Lung (tissue), 12 donors: ENCODE measurements around the gene BSN. TPM values are rescaled to one million over a fixed set of nuclear protein-coding genes. Genes with fewer than 3 reads are reported as not detected.

Source experiments
- ATAC-seq: fragments of 200-7000 bp; cut with Tn5 transposase; one replicate; pipeline ENCODE4 v1.9.1; 2020; ENCODE audit warnings: moderate number of reproducible peaks; ENCODE audit not compliant: insufficient read depth, low FRiP score
- DNase-seq, 3 donors: peaks; one replicate each; pipeline ENCODE4 v3.0.0-alpha.2; 2013 to 2017
- H3K27ac ChIP-seq, 2 donors: one replicate each; pipeline ENCODE4 v1.5.1; 2013; ENCODE audit warnings: mild to moderate bottlenecking in 2 of 2, moderate library complexity in 2 of 2, control low read depth in 1 of 2, inconsistent platforms in 1 of 2, low read depth in 1 of 2, low read length in 1 of 2
- H3K27me3 ChIP-seq, 3 donors: one replicate each; pipeline ENCODE4 v1.5.1; 2013; ENCODE audit warnings: low read length in 2 of 3; ENCODE audit not compliant: control insufficient read depth in 3 of 3, insufficient read depth in 3 of 3
- H3K36me3 ChIP-seq, 4 donors: one replicate each; pipeline ENCODE4 v1.5.1; 2013; ENCODE audit warnings: low read length in 4 of 4, mild to moderate bottlenecking in 1 of 4, moderate library complexity in 1 of 4; ENCODE audit not compliant: control insufficient read depth in 4 of 4, insufficient read depth in 4 of 4
- H3K4me1 ChIP-seq, 5 donors: one replicate each; pipeline ENCODE4 v1.5.1; 2013; ENCODE audit warnings: low read length in 5 of 5, mild to moderate bottlenecking in 2 of 5, moderate library complexity in 1 of 5; ENCODE audit not compliant: control insufficient read depth in 5 of 5, insufficient read depth in 5 of 5
- H3K4me3 ChIP-seq: one replicate; pipeline ENCODE4 v1.5.1; 2013; ENCODE audit warnings: mild to moderate bottlenecking, control low read depth, moderate library complexity
- H3K9ac ChIP-seq, 2 donors: one replicate each; pipeline ENCODE4 v1.5.1; 2013; ENCODE audit warnings: low read length in 2 of 2, control low read depth in 1 of 2; ENCODE audit not compliant: insufficient read depth in 1 of 2
- H3K9me3 ChIP-seq, 4 donors: one replicate each; pipeline ENCODE4 v1.5.1; 2013; ENCODE audit warnings: low read length in 3 of 4, mild to moderate bottlenecking in 1 of 4, moderate library complexity in 1 of 4; ENCODE audit not compliant: control insufficient read depth in 4 of 4, insufficient read depth in 3 of 4
- WGBS, 2 donors: extraction: QIAGEN DNeasy Blood & Tissue Kit; methylation state at CpG; one replicate each; pipeline ENCODE4 v1.1.7; 2013; 5-methylcytosine and 5-hydroxymethylcytosine counted together
- polyA plus RNA-seq, 2 donors: library from polyadenylated mRNA; stranded (reverse); fragments of 200-250 nt; gene quantifications; one replicate each; pipeline ENCODE4 v1.2.1, GENCODE V29; 2013
- total RNA-seq, 2 donors: library from RNA; depleted of rRNA in 1 of 2; stranded (reverse); fragments of >200 nt in 1 of 2; gene quantifications; one replicate each; pipeline ENCODE4 v1.2.1, GENCODE V29; 2014 to 2021
- TF ChIP-seq, protein P1 (sequence below): IDR thresholded peaks from 2 replicates; pipeline ENCODE4 v1.5.1; 2012; ENCODE audit warnings: mild to moderate bottlenecking; ENCODE audit errors: control extremely low read depth, extremely low read depth
- donor health status: control.
- donor health status: control.
- donor health status: Bipolar disorder and iron deficiency.
- donor health status: healthy.
- donor health status: DM: yes; HTN: yes; CAD: no.

BSN gene
- total and polyA plus RNA-seq, 4 donors = 0.09 to 0.71 (median 0.47) TPM

DNA sequence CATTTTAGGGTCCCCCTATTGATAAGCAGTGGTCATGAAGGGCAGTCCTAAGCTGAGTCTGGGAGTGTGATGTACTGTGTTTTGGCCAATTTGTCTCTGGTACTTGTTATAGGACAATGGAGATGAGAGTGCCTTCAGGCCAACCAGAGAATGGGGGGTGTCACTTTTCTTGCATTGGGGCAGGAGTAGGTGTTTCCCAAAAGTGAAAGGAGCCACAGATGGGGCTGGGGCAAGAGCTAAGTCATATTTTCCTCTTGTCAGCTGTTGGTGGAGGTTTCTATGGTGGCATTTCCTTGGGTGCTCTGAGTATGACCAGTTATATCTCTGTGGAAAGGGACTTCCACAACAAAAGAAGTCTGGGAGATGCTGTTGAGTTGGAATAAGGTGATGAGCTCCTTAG lies 24.7 kb upstream of the BSN start:
- Histone ChIP-seq H3K9me3 (no peaks in the 10 kb centered on the region), H3K4me3 (no peak overlapping the region), H3K36me3 (peaks cover 5 to 28% (median 14%) of the 10 kb centered on the region in 4 donors), H3K9ac (no peak overlapping the region), H3K27me3 (no peaks in the 10 kb centered on the region), H3K4me1 (peaks cover 0 to 1% (median 0%) of the 10 kb centered on the region in 5 donors), H3K27ac (no peak overlapping the region)
- TF ChIP-seq, protein P1, sequence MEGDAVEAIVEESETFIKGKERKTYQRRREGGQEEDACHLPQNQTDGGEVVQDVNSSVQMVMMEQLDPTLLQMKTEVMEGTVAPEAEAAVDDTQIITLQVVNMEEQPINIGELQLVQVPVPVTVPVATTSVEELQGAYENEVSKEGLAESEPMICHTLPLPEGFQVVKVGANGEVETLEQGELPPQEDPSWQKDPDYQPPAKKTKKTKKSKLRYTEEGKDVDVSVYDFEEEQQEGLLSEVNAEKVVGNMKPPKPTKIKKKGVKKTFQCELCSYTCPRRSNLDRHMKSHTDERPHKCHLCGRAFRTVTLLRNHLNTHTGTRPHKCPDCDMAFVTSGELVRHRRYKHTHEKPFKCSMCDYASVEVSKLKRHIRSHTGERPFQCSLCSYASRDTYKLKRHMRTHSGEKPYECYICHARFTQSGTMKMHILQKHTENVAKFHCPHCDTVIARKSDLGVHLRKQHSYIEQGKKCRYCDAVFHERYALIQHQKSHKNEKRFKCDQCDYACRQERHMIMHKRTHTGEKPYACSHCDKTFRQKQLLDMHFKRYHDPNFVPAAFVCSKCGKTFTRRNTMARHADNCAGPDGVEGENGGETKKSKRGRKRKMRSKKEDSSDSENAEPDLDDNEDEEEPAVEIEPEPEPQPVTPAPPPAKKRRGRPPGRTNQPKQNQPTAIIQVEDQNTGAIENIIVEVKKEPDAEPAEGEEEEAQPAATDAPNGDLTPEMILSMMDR = no peak
- DNase-seq = no peak
- no peak for ATAC-seq

DNA sequence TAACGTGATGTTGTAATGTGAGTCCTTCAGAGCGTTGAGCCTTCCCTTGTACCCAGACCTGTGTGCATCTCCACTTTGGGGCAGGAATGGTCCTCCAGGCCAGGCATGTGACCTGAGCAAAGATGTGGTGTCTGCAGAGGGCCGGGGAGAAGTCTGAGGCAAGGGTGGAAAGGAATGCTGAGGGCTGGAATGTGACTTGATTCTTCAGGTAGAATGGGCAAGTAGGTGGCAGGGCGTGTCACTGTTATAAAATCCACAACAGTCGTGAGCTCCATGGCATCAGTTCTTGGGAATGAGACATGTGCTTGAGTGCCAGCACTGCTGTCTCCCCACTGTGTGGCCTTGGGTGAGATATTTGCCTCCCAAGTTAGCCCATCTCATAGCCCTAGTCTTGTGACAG lies 24.0 kb upstream of the BSN start:
- no peaks in the 10 kb centered on the region for H3K27me3 ChIP-seq
- no peak for ATAC-seq
- no peak for DNase-seq
- H3K36me3 ChIP-seq = peaks cover 5 to 28% (median 14%) of the 10 kb centered on the region in 4 donors
- WGBS, 2 donors = 75 to 92% methylated on average over 5 of the region's 5 CpGs
- H3K9me3 ChIP-seq = no peaks in the 10 kb centered on the region
- H3K4me1 ChIP-seq = peaks cover 0 to 1% (median 0%) of the 10 kb centered on the region in 5 donors
- no peak overlapping the region for H3K4me3 ChIP-seq
- H3K9ac ChIP-seq = no peak overlapping the region
- TF ChIP-seq, protein P1 = no peak
- no peak overlapping the region for H3K27ac ChIP-seq

DNA sequence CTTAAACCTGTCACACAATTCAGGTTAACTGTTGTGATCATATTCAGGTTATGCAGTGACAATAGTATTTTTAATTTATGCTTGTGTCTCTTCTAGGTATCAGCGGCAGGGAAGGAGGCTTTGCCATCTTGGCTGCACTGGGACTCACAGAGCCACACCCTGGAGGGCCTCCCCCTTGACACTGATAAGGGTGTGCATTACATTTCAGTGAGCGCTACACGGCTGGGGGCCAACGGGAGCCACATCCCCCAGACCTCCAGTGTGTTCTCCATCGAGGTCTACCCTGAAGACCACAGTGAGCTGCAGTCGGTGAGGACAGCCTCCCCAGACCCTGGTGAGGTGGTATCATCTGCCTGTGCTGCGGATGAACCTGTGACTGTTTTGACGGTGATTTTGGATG lies 23.6 kb upstream of the BSN start:
- H3K4me3 ChIP-seq = no peak overlapping the region
- H3K27me3 ChIP-seq = no peaks in the 10 kb centered on the region
- peaks cover 0 to 1% (median 0%) of the 10 kb centered on the region in 5 donors for H3K4me1 ChIP-seq
- TF ChIP-seq, protein P1 = no peak
- 92 to 96% methylated on average over 8 of the region's 8 CpGs for WGBS, 2 donors
- ATAC-seq = no peak
- H3K27ac ChIP-seq = peak overlapping the region in 1 of 2 donors; percentile 67
- H3K9me3 ChIP-seq = no peaks in the 10 kb centered on the region
- DNase-seq = no peak
- H3K9ac ChIP-seq = no peak overlapping the region
- peaks cover 8 to 28% (median 14%) of the 10 kb centered on the region in 4 donors for H3K36me3 ChIP-seq

DNA sequence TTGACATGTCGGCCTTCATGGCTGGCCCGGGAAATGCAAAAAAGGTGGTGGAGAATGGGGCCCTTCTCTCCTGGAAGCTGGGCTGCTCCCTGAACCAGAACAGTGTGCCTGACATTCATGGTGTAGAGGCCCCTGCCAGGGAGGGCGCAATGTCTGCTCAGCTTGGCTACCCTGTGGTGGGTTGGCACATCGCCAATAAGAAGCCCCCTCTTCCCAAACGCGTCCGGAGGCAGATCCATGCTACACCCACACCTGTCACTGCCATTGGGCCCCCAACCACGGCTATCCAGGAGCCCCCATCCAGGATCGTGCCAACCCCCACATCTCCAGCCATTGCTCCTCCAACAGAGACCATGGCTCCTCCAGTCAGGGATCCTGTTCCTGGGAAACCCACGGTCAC lies 23.1 kb upstream of the BSN start:
- H3K9ac ChIP-seq = no peak overlapping the region
- H3K4me1 ChIP-seq = peaks cover 0 to 1% (median 0%) of the 10 kb centered on the region in 5 donors
- TF ChIP-seq, protein P1 = no peak
- no peaks in the 10 kb centered on the region for H3K9me3 ChIP-seq
- DNase-seq = no peak
- no peak for ATAC-seq
- H3K36me3 ChIP-seq = peaks cover 8 to 28% (median 14%) of the 10 kb centered on the region in 4 donors
- WGBS, 2 donors = 92 to 97% methylated on average over 10 of the region's 10 CpGs
- H3K27ac ChIP-seq = peak overlapping the region in 1 of 2 donors; percentile 67
- H3K4me3 ChIP-seq = no peak overlapping the region
- H3K27me3 ChIP-seq = no peaks in the 10 kb centered on the region
